Keratinocyte (primary cell): ENCODE data around the gene THSD8. TPM values are rescaled to one million over a fixed set of nuclear protein-coding genes. Genes with fewer than 3 reads are reported as not detected.
A peak's percentile ranks its signal among the peaks of the same experiment; 100 is the strongest.

Experiments used
- DNase-seq: peaks from one replicate; pipeline ENCODE4 v3.0.0-alpha.2; 2011; ENCODE audit warnings: low read depth, missing footprints, low spot score
- FAIRE-seq: peaks from 2 replicates; lab custom pipeline; 2011; peaks lifted over from hg19 to GRCh38; lab: Jason Lieb, UNC
- H2AFZ ChIP-seq: 2 replicates; pipeline ENCODE4 v1.6.0; 2012; ENCODE audit warnings: low read length, control low read depth, inconsistent platforms; ENCODE audit not compliant: control insufficient read depth
- H3K27ac ChIP-seq: 2 replicates; pipeline ENCODE4 v1.5.1; 2011; ENCODE audit warnings: low read length; ENCODE audit not compliant: control insufficient read depth, insufficient read depth
- H3K27me3 ChIP-seq: 3 replicates; pipeline ENCODE4 v1.6.0; 2011; ENCODE audit warnings: low read length; ENCODE audit not compliant: control insufficient read depth, insufficient read depth; ENCODE audit errors: extremely low read depth
- H3K36me3 ChIP-seq, 2 experiments: 2 replicates in 1 of 2; 3 replicates in 1 of 2; pipeline ENCODE4 v1.5.1; 2011; ENCODE audit warnings: low read length in 2 of 2, mild to moderate bottlenecking in 1 of 2; ENCODE audit not compliant: control insufficient read depth in 2 of 2, insufficient read depth in 2 of 2; ENCODE audit errors: extremely low read depth in 1 of 2
- H3K4me1 ChIP-seq: 3 replicates; pipeline ENCODE4 v1.5.1; 2011; ENCODE audit warnings: low read length; ENCODE audit not compliant: control insufficient read depth, insufficient read depth; ENCODE audit errors: extremely low read depth
- H3K4me2 ChIP-seq: 3 replicates; pipeline ENCODE4 v1.6.0; 2011; ENCODE audit warnings: low read depth, low read length; ENCODE audit not compliant: control insufficient read depth, insufficient read depth; ENCODE audit errors: extremely low read depth
- H3K4me3 ChIP-seq, 3 experiments: fragments of 200-600 bp in 1 of 3; sonication (generic) in 1 of 3; 2 replicates in 2 of 3; 3 replicates in 1 of 3; pipeline ENCODE4 v1.5.1; 2011 to 2016; ENCODE audit warnings: low read length in 3 of 3, mild to moderate bottlenecking in 3 of 3, control low read depth in 2 of 3, inconsistent platforms in 1 of 3, low read depth in 1 of 3, mixed read lengths in 1 of 3, mixed run types in 1 of 3, moderate library complexity in 1 of 3; ENCODE audit not compliant: control insufficient read depth in 2 of 3, insufficient read depth in 2 of 3; ENCODE audit errors: extremely low read depth in 1 of 3
- H3K79me2 ChIP-seq: 2 replicates; pipeline ENCODE4 v1.6.0; 2012; ENCODE audit warnings: low read length; ENCODE audit not compliant: control insufficient read depth, insufficient read depth
- H3K9ac ChIP-seq: 3 replicates; pipeline ENCODE4 v1.6.0; 2011; ENCODE audit warnings: low read length; ENCODE audit not compliant: control insufficient read depth, insufficient read depth; ENCODE audit errors: extremely low read depth
- H3K9me1 ChIP-seq: 3 replicates; pipeline ENCODE4 v1.6.0; 2011; ENCODE audit warnings: low read length; ENCODE audit not compliant: control insufficient read depth, insufficient read depth; ENCODE audit errors: extremely low read depth
- H3K9me3 ChIP-seq: 2 replicates; pipeline ENCODE4 v1.5.1; 2012; ENCODE audit warnings: low read depth, low read length; ENCODE audit not compliant: control insufficient read depth
- H4K20me1 ChIP-seq: 3 replicates; pipeline ENCODE4 v1.6.0; 2011; ENCODE audit warnings: low read length; ENCODE audit not compliant: control insufficient read depth, insufficient read depth; ENCODE audit errors: extremely low read depth
- EZH2 ChIP-seq: IDR thresholded peaks from one replicate; pipeline ENCODE4 v1.6.1; 2012; ENCODE audit warnings: inconsistent platforms, mild to moderate bottlenecking, low read length, moderate library complexity
- dilution Hi-C: fragments of 300-500 bp; cut with MboI; formaldehyde crosslinking; loops from one replicate; pipeline ENCODE4 v1.7.0; 2020; ENCODE audit warnings: low sequenced_read_pairs; ENCODE audit not compliant: extremely low pct_ligation_motif_present
- polyA plus RNA-seq, 5 experiments: library from polyadenylated mRNA; depleted of rRNA in 3 of 5; stranded (reverse) in 3 of 5; stranded (forward) in 1 of 5; unstranded in 1 of 5; fragments of >200 nt; gene quantifications; 1 replicate in 1 of 5; 2 replicates in 3 of 5; 3 replicates in 1 of 5; pipeline versions ENCODE4 v1.2.1 to v1.2.3, GENCODE V29; 2011 to 2012; ENCODE audit warnings: missing spikeins in 2 of 5, low read depth in 1 of 5, low replicate concordance in 1 of 5
- TF ChIP-seq, protein P1 (sequence below), 3 experiments: IDR thresholded peaks in 1 of 3; conservative IDR thresholded peaks in 1 of 3; optimal IDR thresholded peaks in 1 of 3; 2 replicates in 2 of 3; 3 replicates in 1 of 3; pipeline versions ENCODE3 to v1.5.1; 2011; ENCODE audit warnings: low read length in 3 of 3, mild to moderate bottlenecking in 3 of 3, moderate library complexity in 2 of 3, control low read depth in 1 of 3, inconsistent platforms in 1 of 3; ENCODE audit not compliant: insufficient read depth in 2 of 3; ENCODE audit errors: extremely low read depth in 1 of 3

THSD8 gene
- polyA plus RNA-seq, 1 donor (not counting 4 experiments of a cell fraction or from before 2014, with no cell fraction given), result 6.6 TPM

DNA sequence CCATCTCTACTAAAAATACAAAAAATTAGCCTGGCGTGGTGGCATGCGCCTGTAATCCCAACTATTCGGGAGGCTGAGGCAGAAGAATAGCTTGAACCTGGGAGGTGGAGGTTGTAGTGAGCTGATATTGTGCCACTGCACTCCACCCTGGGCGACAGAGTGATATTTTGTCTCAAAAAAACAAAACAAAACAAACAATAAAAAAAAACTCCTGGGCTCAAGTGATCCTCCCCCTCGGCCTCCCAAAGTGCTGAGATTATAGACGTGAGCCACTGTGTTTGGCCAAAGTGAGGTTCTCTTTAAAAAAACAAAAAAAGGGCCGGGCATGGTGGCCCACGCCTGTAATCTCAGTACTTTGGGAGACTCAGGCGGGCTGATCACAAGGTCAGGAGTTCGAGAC is 14.4 kb upstream of the THSD8 start:
- TF ChIP-seq EZH2, result no peak
- TF ChIP-seq, protein P1, sequence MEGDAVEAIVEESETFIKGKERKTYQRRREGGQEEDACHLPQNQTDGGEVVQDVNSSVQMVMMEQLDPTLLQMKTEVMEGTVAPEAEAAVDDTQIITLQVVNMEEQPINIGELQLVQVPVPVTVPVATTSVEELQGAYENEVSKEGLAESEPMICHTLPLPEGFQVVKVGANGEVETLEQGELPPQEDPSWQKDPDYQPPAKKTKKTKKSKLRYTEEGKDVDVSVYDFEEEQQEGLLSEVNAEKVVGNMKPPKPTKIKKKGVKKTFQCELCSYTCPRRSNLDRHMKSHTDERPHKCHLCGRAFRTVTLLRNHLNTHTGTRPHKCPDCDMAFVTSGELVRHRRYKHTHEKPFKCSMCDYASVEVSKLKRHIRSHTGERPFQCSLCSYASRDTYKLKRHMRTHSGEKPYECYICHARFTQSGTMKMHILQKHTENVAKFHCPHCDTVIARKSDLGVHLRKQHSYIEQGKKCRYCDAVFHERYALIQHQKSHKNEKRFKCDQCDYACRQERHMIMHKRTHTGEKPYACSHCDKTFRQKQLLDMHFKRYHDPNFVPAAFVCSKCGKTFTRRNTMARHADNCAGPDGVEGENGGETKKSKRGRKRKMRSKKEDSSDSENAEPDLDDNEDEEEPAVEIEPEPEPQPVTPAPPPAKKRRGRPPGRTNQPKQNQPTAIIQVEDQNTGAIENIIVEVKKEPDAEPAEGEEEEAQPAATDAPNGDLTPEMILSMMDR (optimal IDR thresholded peaks at IDR 0.05 in 1 of 3, IDR thresholded peaks at IDR 0.05 in 1 of 3, conservative IDR thresholded peaks at IDR 0.05 in 1 of 3; ENCODE audit: extremely low read depth in 1 of 3, insufficient read depth in 2 of 3, low read length in 3 of 3), result no peak
- Histone ChIP-seq H3K9me3 (no peaks in the 10 kb centered on the region), H4K20me1 (peaks cover 3% of the 10 kb centered on the region), H3K27me3 (no peaks in the 10 kb centered on the region), H3K79me2 (peaks cover 11% of the 10 kb centered on the region), H3K4me3 (no peak overlapping the region), H3K9me1 (no peaks in the 10 kb centered on the region), H3K4me1 (peaks cover 69% of the 10 kb centered on the region), H3K27ac (no peak overlapping the region), H3K36me3 (no peaks in the 10 kb centered on the region), H3K4me2 (no peak overlapping the region), H3K9ac (no peak overlapping the region), H2AFZ (no peak overlapping the region)
- no peak for DNase-seq
- no peak for FAIRE-seq
- dilution Hi-C loops, result no loop called here

DNA sequence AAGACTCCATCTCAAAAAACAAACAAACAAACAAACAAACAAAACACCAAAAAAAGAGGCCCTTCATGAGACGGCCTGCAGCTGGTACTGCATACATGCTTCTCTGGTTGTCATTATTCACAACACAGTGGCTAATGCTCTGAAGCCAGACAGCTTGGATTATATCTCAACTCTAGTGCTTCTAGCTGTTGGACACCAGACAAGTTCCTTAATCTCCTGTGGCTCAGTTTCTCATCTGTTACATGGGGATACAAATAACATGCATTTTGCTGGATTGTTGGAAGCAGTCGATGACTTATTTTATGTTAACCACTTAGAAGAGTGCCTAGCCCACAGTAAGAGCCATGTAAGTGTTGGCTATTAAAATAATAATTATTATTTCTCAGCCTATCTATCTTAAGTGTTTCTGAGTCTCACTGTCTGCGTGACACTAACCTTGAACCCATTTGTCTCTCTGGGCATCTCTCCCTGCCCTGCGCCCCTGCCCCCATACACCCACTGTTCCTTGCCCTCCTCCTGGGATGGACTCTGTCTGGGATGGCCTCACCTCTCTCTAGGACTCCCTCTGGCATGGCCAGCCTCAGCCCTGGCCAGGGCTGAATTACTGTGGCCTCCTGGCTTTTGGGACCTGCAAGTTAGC is 13.7 kb upstream of the THSD8 start:
- H3K27ac ChIP-seq, result peak overlapping the region; percentile 98
- DNase-seq, result no peak

More for the DNA sequence above, 13.7 kb upstream of the THSD8 start:
- H3K27me3 ChIP-seq, result no peaks in the 10 kb centered on the region
- TF ChIP-seq EZH2, result no peak
- TF ChIP-seq, protein P1 (optimal IDR thresholded peaks at IDR 0.05 in 1 of 3, IDR thresholded peaks at IDR 0.05 in 1 of 3, conservative IDR thresholded peaks at IDR 0.05 in 1 of 3; ENCODE audit: extremely low read depth in 1 of 3, insufficient read depth in 2 of 3, low read length in 3 of 3), result no peak
- peak overlapping the region; percentile 97 for H3K9ac ChIP-seq
- FAIRE-seq, result no peak
- no peaks in the 10 kb centered on the region for H3K36me3 ChIP-seq
- H3K4me3 ChIP-seq, result no peak overlapping the region
- H2AFZ ChIP-seq, result peak overlapping the region; percentile 30
- peaks cover 11% of the 10 kb centered on the region for H4K20me1 ChIP-seq
- peaks cover 63% of the 10 kb centered on the region for H3K4me1 ChIP-seq
- H3K9me3 ChIP-seq, result no peaks in the 10 kb centered on the region
- peak overlapping the region; percentile 99 for H3K4me2 ChIP-seq
- dilution Hi-C loops, result no loop called here
- peaks cover 18% of the 10 kb centered on the region for H3K79me2 ChIP-seq
- no peaks in the 10 kb centered on the region for H3K9me1 ChIP-seq
